Neural progenitor cell (in vitro differentiated cells): ENCODE data around the gene CTSL.

Source experiments
- EZH2 ChIP-seq: fragments of 200-600 bp; sonication (generic); IDR thresholded peaks from 2 replicates; pipeline ENCODE4 v1.6.1; 2017; ENCODE audit warnings: antibody characterized with exemption, mild to moderate bottlenecking, moderate library complexity
- EZH2phosphoT487 ChIP-seq: fragments of 200-600 bp; sonication (generic); IDR thresholded peaks from 2 replicates; pipeline ENCODE4 v1.6.1; 2017; ENCODE audit warnings: antibody characterized with exemption
- TF ChIP-seq, protein P1 (sequence below): fragments of 200-600 bp; sonication (generic); IDR thresholded peaks from 2 replicates; pipeline ENCODE4 v1.5.1; 2017; ENCODE audit warnings: antibody characterized with exemption, mild to moderate bottlenecking

- TF ChIP-seq, protein P1, sequence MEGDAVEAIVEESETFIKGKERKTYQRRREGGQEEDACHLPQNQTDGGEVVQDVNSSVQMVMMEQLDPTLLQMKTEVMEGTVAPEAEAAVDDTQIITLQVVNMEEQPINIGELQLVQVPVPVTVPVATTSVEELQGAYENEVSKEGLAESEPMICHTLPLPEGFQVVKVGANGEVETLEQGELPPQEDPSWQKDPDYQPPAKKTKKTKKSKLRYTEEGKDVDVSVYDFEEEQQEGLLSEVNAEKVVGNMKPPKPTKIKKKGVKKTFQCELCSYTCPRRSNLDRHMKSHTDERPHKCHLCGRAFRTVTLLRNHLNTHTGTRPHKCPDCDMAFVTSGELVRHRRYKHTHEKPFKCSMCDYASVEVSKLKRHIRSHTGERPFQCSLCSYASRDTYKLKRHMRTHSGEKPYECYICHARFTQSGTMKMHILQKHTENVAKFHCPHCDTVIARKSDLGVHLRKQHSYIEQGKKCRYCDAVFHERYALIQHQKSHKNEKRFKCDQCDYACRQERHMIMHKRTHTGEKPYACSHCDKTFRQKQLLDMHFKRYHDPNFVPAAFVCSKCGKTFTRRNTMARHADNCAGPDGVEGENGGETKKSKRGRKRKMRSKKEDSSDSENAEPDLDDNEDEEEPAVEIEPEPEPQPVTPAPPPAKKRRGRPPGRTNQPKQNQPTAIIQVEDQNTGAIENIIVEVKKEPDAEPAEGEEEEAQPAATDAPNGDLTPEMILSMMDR = no peak
- TF ChIP-seq EZH2phosphoT487 (no peak), EZH2 (peak; percentile 27)
These were observed 491 bp upstream of the CTSL start for GRCh38 chr9:87725356-87725899.
